Neural cell (in vitro differentiated cells): ENCODE measurements around the gene DLX6. TPM values are rescaled to one million over a fixed set of nuclear protein-coding genes. Genes with fewer than 3 reads are reported as not detected.
A peak's percentile ranks its signal among the peaks of the same experiment; 100 is the strongest.

Source experiments
- H2AFZ ChIP-seq: fragments of 200-600, 300-800 bp; sonication (generic), shearing (Covaris generic); 2 replicates; pipeline ENCODE4 v1.6.0; 2014; ENCODE audit warnings: low read depth, mild to moderate bottlenecking, antibody characterized with exemption, low read length, moderate library complexity
- H3F3A ChIP-seq: fragments of 200-600 bp; shearing (Covaris generic); 2 replicates; pipeline ENCODE4 v1.6.1; 2016; ENCODE audit warnings: mild to moderate bottlenecking, moderate library complexity, mixed read lengths, antibody characterized with exemption, low read length; ENCODE audit not compliant: insufficient read depth, poor library complexity, severe bottlenecking
- H3K27ac ChIP-seq: fragments of 200-600, 300-800 bp; sonication (generic), shearing (Covaris generic); 2 replicates; pipeline ENCODE4 v1.5.1; 2014; ENCODE audit warnings: mild to moderate bottlenecking, low read length, moderate library complexity
- H3K27me3 ChIP-seq: fragments of 300-800, 200-600 bp; sonication (generic), shearing (Covaris generic); 2 replicates; pipeline ENCODE4 v1.6.0; 2014; ENCODE audit warnings: mild to moderate bottlenecking, low read depth, low read length, moderate library complexity; ENCODE audit not compliant: insufficient read depth
- H3K36me3 ChIP-seq: fragments of 300-800, 200-600 bp; sonication (generic), shearing (Covaris generic); 2 replicates; pipeline ENCODE4 v1.5.1; 2014; ENCODE audit warnings: mild to moderate bottlenecking, antibody characterized with exemption, low read length, moderate library complexity; ENCODE audit not compliant: insufficient read depth
- H3K4me2 ChIP-seq: fragments of 300-800, 200-600 bp; sonication (generic), shearing (Covaris generic); 2 replicates; pipeline ENCODE4 v1.6.0; 2014; ENCODE audit warnings: mild to moderate bottlenecking, low read length
- H3K4me3 ChIP-seq: fragments of 300-800, 200-600 bp; sonication (generic), shearing (Covaris generic); 2 replicates; pipeline ENCODE4 v1.5.1; 2014; ENCODE audit warnings: mild to moderate bottlenecking, low read length, moderate library complexity
- H3K79me2 ChIP-seq: fragments of 200-600 bp; shearing (Covaris generic); replicated peaks from 2 replicates; pipeline ENCODE4 v1.6.0; 2014; ENCODE audit warnings: mild to moderate bottlenecking, low read length, moderate library complexity; ENCODE audit not compliant: insufficient read depth
- H3K9ac ChIP-seq: fragments of 300-800, 200-600 bp; sonication (generic), shearing (Covaris generic); 2 replicates; pipeline ENCODE4 v1.6.1; 2016; ENCODE audit warnings: mild to moderate bottlenecking, low read length, mixed read lengths
- H3K9me2 ChIP-seq: fragments of 200-600 bp; shearing (Covaris generic); 2 replicates; pipeline ENCODE4 v1.6.1; 2016; ENCODE audit warnings: mild to moderate bottlenecking, low read length, mixed read lengths; ENCODE audit not compliant: insufficient read depth
- H3K9me3 ChIP-seq: fragments of 200-600, 300-800 bp; sonication (generic), shearing (Covaris generic); 2 replicates; pipeline ENCODE4 v1.6.1; 2016; ENCODE audit warnings: mild to moderate bottlenecking, mixed run types, low read length, moderate library complexity, mixed read lengths
- H4K20me1 ChIP-seq: fragments of 200-600 bp; shearing (Covaris generic); 2 replicates; pipeline ENCODE4 v1.6.1; 2016; ENCODE audit warnings: mild to moderate bottlenecking, mixed run types; ENCODE audit not compliant: insufficient read depth
- CTCF ChIP-seq: fragments of 450-650 bp; IDR thresholded peaks from 2 replicates; pipeline ENCODE4 v1.5.1; 2014; ENCODE audit warnings: antibody characterized with exemption, mild to moderate bottlenecking, moderate library complexity; ENCODE audit not compliant: poor library complexity, severe bottlenecking
- EP300 ChIP-seq: fragments of 450-650 bp; conservative IDR thresholded peaks from 2 replicates; pipeline ENCODE4 v1.6.1; 2014; ENCODE audit warnings: antibody characterized with exemption, mild to moderate bottlenecking, moderate library complexity; ENCODE audit not compliant: poor library complexity, severe bottlenecking
- EZH2 ChIP-seq: fragments of 200-600, 300-800 bp; shearing (Covaris generic), sonication (generic); IDR thresholded peaks from 2 replicates; pipeline ENCODE4 v1.6.1; 2014; ENCODE audit warnings: antibody characterized with exemption, low read length, borderline replicate concordance, mild to moderate bottlenecking; ENCODE audit not compliant: insufficient read depth, poor library complexity, severe bottlenecking
- MXI1 ChIP-seq: fragments of 450-650 bp; conservative IDR thresholded peaks from 2 replicates; pipeline ENCODE4 v1.6.1; 2014; ENCODE audit warnings: antibody characterized with exemption, mild to moderate bottlenecking; ENCODE audit not compliant: poor library complexity, severe bottlenecking
- POLR2AphosphoS5 ChIP-seq: IDR thresholded peaks from 2 replicates; pipeline ENCODE4 v1.6.1; 2012
- RAD21 ChIP-seq: fragments of 450-650 bp; conservative IDR thresholded peaks from 2 replicates; pipeline ENCODE4 v1.6.1; 2014; ENCODE audit warnings: antibody characterized with exemption, mild to moderate bottlenecking, moderate library complexity
- REST ChIP-seq: IDR thresholded peaks from 2 replicates; pipeline ENCODE4 v1.6.1; 2012; ENCODE audit warnings: borderline replicate concordance
- SMC3 ChIP-seq: fragments of 450-650 bp; conservative IDR thresholded peaks from 2 replicates; pipeline ENCODE4 v1.6.1; 2014; ENCODE audit warnings: antibody characterized with exemption, mild to moderate bottlenecking, moderate library complexity; ENCODE audit not compliant: poor library complexity
- TAF1 ChIP-seq: IDR thresholded peaks from 2 replicates; pipeline ENCODE4 v1.6.1; 2012; ENCODE audit warnings: low read depth
- polyA plus RNA-seq: library from polyadenylated mRNA; depleted of rRNA; stranded (reverse); fragments of >200 nt; gene quantifications from 2 replicates; pipeline ENCODE4 v1.2.3, GENCODE V29; 2014

The DLX6 gene
- polyA plus RNA-seq, 1 donor from 2014 or later = 58.8 TPM

- Histone ChIP-seq H3K9me2 (no peaks in the 10 kb centered on the region), H3K9ac (peak overlapping the region; percentile 10), H3K9me3 (no peaks in the 10 kb centered on the region), H3K27me3 (no peaks in the 10 kb centered on the region), H3K27ac (peak overlapping the region; percentile 58), H2AFZ (no peak overlapping the region), H3K36me3 (no peaks in the 10 kb centered on the region), H3K79me2 (peaks cover 100% of the 10 kb centered on the region), H3F3A (no peaks in the 10 kb centered on the region), H4K20me1 (no peaks in the 10 kb centered on the region), H3K4me2 (peak overlapping the region; percentile 18), H3K4me3 (peak overlapping the region; percentile 34)
- TF ChIP-seq EP300 (peak; percentile 82), REST (peak; percentile 21), EZH2 (no peak), RAD21 (peak; percentile 9), POLR2AphosphoS5 (peak; percentile 78), CTCF (no peak), MXI1 (no peak), SMC3 (peak; percentile 19)
These were observed 19.4 kb upstream of the DLX6 start for GRCh38 chr7:96985992-96986391.

- Histone ChIP-seq H3F3A (no peaks in the 10 kb centered on the region), H3K4me3 (no peak overlapping the region), H3K9me2 (no peaks in the 10 kb centered on the region), H3K9ac (no peak overlapping the region), H2AFZ (no peak overlapping the region), H3K27ac (peak overlapping the region; percentile 17), H4K20me1 (no peaks in the 10 kb centered on the region), H3K79me2 (peaks cover 91% of the 10 kb centered on the region), H3K9me3 (no peaks in the 10 kb centered on the region), H3K4me2 (peak overlapping the region; percentile 18), H3K36me3 (no peaks in the 10 kb centered on the region), H3K27me3 (no peaks in the 10 kb centered on the region)
- TF ChIP-seq POLR2AphosphoS5 = no peak
- no peak for TF ChIP-seq REST
- TF ChIP-seq CTCF = no peak
- no peak for TF ChIP-seq TAF1
These were observed 18.5 kb upstream of the DLX6 start for GRCh38 chr7:96986901-96987300.
